H9 (cell line): ENCODE measurements around the gene IL3. TPM values are rescaled to one million over a fixed set of nuclear protein-coding genes. Genes with fewer than 3 reads are reported as not detected.

ENCODE experiments used
- DNase-seq: peaks from one replicate; pipeline ENCODE4 v3.0.0-alpha.2; 2017
- H2AFZ ChIP-seq: one replicate; pipeline ENCODE4 v1.6.1; 2013; ENCODE audit warnings: mild to moderate bottlenecking, low read length, control low read depth, moderate library complexity
- H2AK5ac ChIP-seq: 2 replicates; pipeline ENCODE4 v1.6.1; 2013; ENCODE audit warnings: low read length, control low read depth, mixed read lengths; ENCODE audit not compliant: insufficient read length
- H2BK120ac ChIP-seq: one replicate; pipeline ENCODE4 v1.6.1; 2013; ENCODE audit warnings: low read depth, mild to moderate bottlenecking, low read length, control low read depth, inconsistent platforms; ENCODE audit not compliant: poor library complexity, severe bottlenecking
- H2BK12ac ChIP-seq: 2 replicates; pipeline ENCODE4 v1.6.1; 2013; ENCODE audit warnings: low read length, control low read depth, mixed read lengths, low read depth; ENCODE audit not compliant: insufficient read length
- H2BK15ac ChIP-seq: 2 replicates; pipeline ENCODE4 v1.6.1; 2013; ENCODE audit warnings: low read depth, low read length, control low read depth
- H2BK20ac ChIP-seq: one replicate; pipeline ENCODE4 v1.6.1; 2013; ENCODE audit warnings: low read depth, mild to moderate bottlenecking, low read length, control low read depth, inconsistent platforms; ENCODE audit not compliant: poor library complexity, severe bottlenecking
- H2BK5ac ChIP-seq: 2 replicates; pipeline ENCODE4 v1.6.1; 2013; ENCODE audit warnings: low read length, control low read depth, mixed read lengths; ENCODE audit not compliant: insufficient read length
- H3K14ac ChIP-seq: 2 replicates; pipeline ENCODE4 v1.6.1; 2013; ENCODE audit warnings: low read length, control low read depth; ENCODE audit not compliant: insufficient read depth
- H3K18ac ChIP-seq: 2 replicates; pipeline ENCODE4 v1.6.1; 2013; ENCODE audit warnings: low read depth, mild to moderate bottlenecking, mixed read lengths, low read length, control low read depth; ENCODE audit not compliant: insufficient read length
- H3K23ac ChIP-seq: 2 replicates; pipeline ENCODE4 v1.6.1; 2013; ENCODE audit warnings: low read length, control low read depth, mixed read lengths, low read depth; ENCODE audit not compliant: insufficient read length
- H3K23me2 ChIP-seq: 2 replicates; pipeline ENCODE4 v1.6.1; 2013; ENCODE audit warnings: low read depth, mild to moderate bottlenecking, mixed read lengths, low read length, control low read depth; ENCODE audit not compliant: insufficient read length, poor library complexity, severe bottlenecking
- H3K27ac ChIP-seq: 2 replicates; pipeline ENCODE4 v1.5.1; 2013; ENCODE audit warnings: low read length, control low read depth, mixed read lengths, low read depth; ENCODE audit not compliant: insufficient read length
- H3K27me3 ChIP-seq: 2 replicates; pipeline ENCODE4 v1.6.1; 2013; ENCODE audit warnings: low read length, control low read depth, inconsistent platforms; ENCODE audit not compliant: insufficient read depth
- H3K4ac ChIP-seq: 2 replicates; pipeline ENCODE4 v1.6.1; 2013; ENCODE audit warnings: low read depth, mild to moderate bottlenecking, control low read depth, inconsistent platforms, low read length, moderate library complexity
- H3K4me1 ChIP-seq: 2 replicates; pipeline ENCODE4 v1.6.1; 2013; ENCODE audit warnings: low read length, control low read depth, inconsistent platforms; ENCODE audit not compliant: insufficient read depth
- H3K4me2 ChIP-seq: 2 replicates; pipeline ENCODE4 v1.6.1; 2013; ENCODE audit warnings: low read length, control low read depth, mixed read lengths; ENCODE audit not compliant: insufficient read length, insufficient read depth
- H3K56ac ChIP-seq: 2 replicates; pipeline ENCODE4 v1.6.1; 2013; ENCODE audit warnings: low read depth, mild to moderate bottlenecking, mixed read lengths, low read length, control low read depth; ENCODE audit not compliant: insufficient read length
- H3K79me1 ChIP-seq: 2 replicates; pipeline ENCODE4 v1.6.1; 2013; ENCODE audit warnings: low read depth, mild to moderate bottlenecking, moderate library complexity, low read length, control low read depth, inconsistent platforms; ENCODE audit not compliant: insufficient read depth, poor library complexity, severe bottlenecking
- H3K79me2 ChIP-seq: 2 replicates; pipeline ENCODE4 v1.6.1; 2013; ENCODE audit warnings: low read length, control low read depth, inconsistent platforms; ENCODE audit not compliant: insufficient read depth
- H3K9ac ChIP-seq: 2 replicates; pipeline ENCODE4 v1.6.1; 2013; ENCODE audit warnings: low read length, control low read depth, mixed read lengths; ENCODE audit not compliant: insufficient read length; ENCODE audit errors: extremely low read depth
- H3K9me3 ChIP-seq: one replicate; pipeline ENCODE4 v1.6.1; 2013; ENCODE audit warnings: low read depth, low read length, inconsistent platforms; ENCODE audit not compliant: control insufficient read depth
- H3T11ph ChIP-seq: one replicate; pipeline ENCODE4 v1.6.1; 2013; ENCODE audit warnings: mild to moderate bottlenecking, low read length, control low read depth, inconsistent platforms
- H4K20me1 ChIP-seq: one replicate; pipeline ENCODE4 v1.6.1; 2013; ENCODE audit not compliant: control insufficient read depth, insufficient read length, insufficient read depth
- H4K5ac ChIP-seq: 2 replicates; pipeline ENCODE4 v1.6.1; 2013; ENCODE audit warnings: low read depth, mild to moderate bottlenecking, mixed read lengths, low read length, control low read depth; ENCODE audit not compliant: insufficient read length
- H4K8ac ChIP-seq: replicated peaks from 2 replicates; pipeline ENCODE4 v1.6.1; 2013; ENCODE audit warnings: low read length, control low read depth, mixed read lengths, low read depth; ENCODE audit not compliant: insufficient read length
- H4K91ac ChIP-seq: 2 replicates; pipeline ENCODE4 v1.6.1; 2013; ENCODE audit warnings: low read depth, mild to moderate bottlenecking, moderate library complexity, mixed read lengths, low read length, control low read depth; ENCODE audit not compliant: insufficient read length
- H3K27ac Mint-ChIP-seq, 3 experiments: 2 replicates in 2 of 3; 3 replicates in 1 of 3; pipeline ENCODE4 v1.8.0; 2020 to 2021; ENCODE audit warnings: mixed read lengths in 3 of 3, mild to moderate bottlenecking in 1 of 3, moderate library complexity in 1 of 3
- H3K27me3 Mint-ChIP-seq: 2 replicates; pipeline ENCODE4 v1.8.0; 2021; ENCODE audit warnings: low read depth, mild to moderate bottlenecking, moderate library complexity, mixed read lengths
- H3K36me3 Mint-ChIP-seq, 3 experiments: 2 replicates in 2 of 3; 3 replicates in 1 of 3; pipeline ENCODE4 v1.8.0; 2020 to 2021; ENCODE audit warnings: low read depth in 3 of 3, mixed read lengths in 3 of 3; ENCODE audit not compliant: insufficient read depth in 1 of 3
- H3K4me1 Mint-ChIP-seq, 2 experiments: 2 replicates each; pipeline ENCODE4 v1.8.0; 2020; ENCODE audit warnings: mixed read lengths in 2 of 2
- H3K4me3 Mint-ChIP-seq, 2 experiments: 2 replicates in 1 of 2; 3 replicates in 1 of 2; pipeline ENCODE4 v1.8.0; 2020 to 2021; ENCODE audit warnings: mild to moderate bottlenecking in 2 of 2, mixed read lengths in 2 of 2, moderate library complexity in 1 of 2
- H3K9me3 Mint-ChIP-seq, 2 experiments: 2 replicates in 1 of 2; 3 replicates in 1 of 2; pipeline ENCODE4 v1.8.0; 2020; ENCODE audit warnings: mild to moderate bottlenecking in 2 of 2, mixed read lengths in 2 of 2, moderate library complexity in 1 of 2
- WGBS: extraction: QIAGEN DNeasy Blood & Tissue Kit; methylation state at CpG from one replicate; pipeline ENCODE4 v1.1.7; 2013; ENCODE audit warnings: missing lambda C conversion rate, low lambda C conversion rate, mixed read lengths; ENCODE audit not compliant: insufficient read length; ENCODE audit errors: extremely low coverage; 5-methylcytosine and 5-hydroxymethylcytosine counted together
- total RNA-seq: library from RNA; stranded (reverse); gene quantifications from 2 replicates; pipeline ENCODE4 v1.2.1, GENCODE V29; 2021
- TF ChIP-seq, protein P1 (sequence below): fragments of 200-600 bp; sonication (generic); conservative IDR thresholded peaks from 3 replicates; pipeline ENCODE4 v1.8.0; 2021; ENCODE audit warnings: antibody characterized with exemption, mild to moderate bottlenecking

Gene IL3
- total RNA-seq, 1 experiment from 2014 or later: not detected

- H3K9me3 Mint-ChIP-seq: no peaks in the 10 kb centered on the region; a peak in 1 of 5 replicates
- Histone ChIP-seq H4K91ac (no peak overlapping the region), H3T11ph (no peak overlapping the region), H3K23ac (no peak overlapping the region), H4K20me1 (no peaks in the 10 kb centered on the region), H3K4me2 (no peak overlapping the region), H2BK5ac (no peak overlapping the region), H3K56ac (no peak overlapping the region), H3K9me3 (no peaks in the 10 kb centered on the region), H3K9ac (no peak overlapping the region), H2BK20ac (no peak overlapping the region), H4K8ac (no peak overlapping the region), H4K5ac (no peak overlapping the region), H3K4ac (no peak overlapping the region), H3K79me2 (no peaks in the 10 kb centered on the region), H3K27ac (no peak overlapping the region), H3K23me2 (no peaks in the 10 kb centered on the region), H3K4me1 (no peaks in the 10 kb centered on the region), H3K18ac (no peak overlapping the region), H2BK15ac (no peak overlapping the region), H2AFZ (no peak overlapping the region), H3K79me1 (no peaks in the 10 kb centered on the region), H2AK5ac (no peak overlapping the region), H2BK12ac (no peak overlapping the region), H3K14ac (no peak overlapping the region), H2BK120ac (no peak overlapping the region), H3K27me3 (no peaks in the 10 kb centered on the region)
- H3K27me3 Mint-ChIP-seq: 0 out of 2 replicates have a peak, but pooled peaks cover 3% of the 10 kb centered on the region
- TF ChIP-seq, protein P1, sequence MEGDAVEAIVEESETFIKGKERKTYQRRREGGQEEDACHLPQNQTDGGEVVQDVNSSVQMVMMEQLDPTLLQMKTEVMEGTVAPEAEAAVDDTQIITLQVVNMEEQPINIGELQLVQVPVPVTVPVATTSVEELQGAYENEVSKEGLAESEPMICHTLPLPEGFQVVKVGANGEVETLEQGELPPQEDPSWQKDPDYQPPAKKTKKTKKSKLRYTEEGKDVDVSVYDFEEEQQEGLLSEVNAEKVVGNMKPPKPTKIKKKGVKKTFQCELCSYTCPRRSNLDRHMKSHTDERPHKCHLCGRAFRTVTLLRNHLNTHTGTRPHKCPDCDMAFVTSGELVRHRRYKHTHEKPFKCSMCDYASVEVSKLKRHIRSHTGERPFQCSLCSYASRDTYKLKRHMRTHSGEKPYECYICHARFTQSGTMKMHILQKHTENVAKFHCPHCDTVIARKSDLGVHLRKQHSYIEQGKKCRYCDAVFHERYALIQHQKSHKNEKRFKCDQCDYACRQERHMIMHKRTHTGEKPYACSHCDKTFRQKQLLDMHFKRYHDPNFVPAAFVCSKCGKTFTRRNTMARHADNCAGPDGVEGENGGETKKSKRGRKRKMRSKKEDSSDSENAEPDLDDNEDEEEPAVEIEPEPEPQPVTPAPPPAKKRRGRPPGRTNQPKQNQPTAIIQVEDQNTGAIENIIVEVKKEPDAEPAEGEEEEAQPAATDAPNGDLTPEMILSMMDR: no peak
- no peaks in the 10 kb centered on the region for H3K36me3 Mint-ChIP-seq
- H3K27ac Mint-ChIP-seq: no peak overlapping the region
- WGBS: no CpG with 5 or more reads among the region's 4 CpGs
- no peaks in the 10 kb centered on the region for H3K4me1 Mint-ChIP-seq
- no peak overlapping the region for H3K4me3 Mint-ChIP-seq
- no peak for DNase-seq
Observed at GRCh38 chr5:132083071-132083678, 22.7 kb downstream of the IL3 start.
